MM.1S (cell line): ENCODE measurements around the gene ZNF384.

ENCODE experiments used
- DNase-seq: peaks from one replicate; pipeline ENCODE4 v3.0.0-alpha.2; 2015
- H2AFZ ChIP-seq: fragments of 300-600 bp; sonication (generic); 2 replicates; pipeline ENCODE4 v1.6.0; 2016; ENCODE audit warnings: antibody characterized with exemption, low read length
- H3F3A ChIP-seq: fragments of 300-600 bp; sonication (generic); 2 replicates; pipeline ENCODE4 v1.6.1; 2016; ENCODE audit warnings: mild to moderate bottlenecking, antibody characterized with exemption, low read length, moderate library complexity, mixed read lengths; ENCODE audit not compliant: insufficient read depth
- H3K27ac ChIP-seq: fragments of 300-600 bp; sonication (generic); 2 replicates; pipeline ENCODE4 v1.5.1; 2016; ENCODE audit warnings: mild to moderate bottlenecking, low read length
- H3K27me3 ChIP-seq: fragments of 300-600 bp; sonication (generic); replicated peaks from 2 replicates; pipeline ENCODE4 v1.6.0; 2016; ENCODE audit warnings: low read length; ENCODE audit not compliant: insufficient read depth
- H3K36me3 ChIP-seq: fragments of 300-600 bp; sonication (generic); replicated peaks from 2 replicates; pipeline ENCODE4 v1.6.1; 2016; ENCODE audit warnings: mild to moderate bottlenecking, low read length, mixed read lengths; ENCODE audit not compliant: insufficient read depth
- H3K4me1 ChIP-seq: fragments of 300-600 bp; sonication (generic); 2 replicates; pipeline ENCODE4 v1.6.1; 2016; ENCODE audit warnings: low read length, mixed read lengths
- H3K4me2 ChIP-seq: fragments of 300-600 bp; sonication (generic); 2 replicates; pipeline ENCODE4 v1.6.0; 2016; ENCODE audit warnings: low read depth, low read length
- H3K4me3 ChIP-seq: fragments of 300-600 bp; sonication (generic); 2 replicates; pipeline ENCODE4 v1.5.1; 2016; ENCODE audit warnings: low read length, mixed read lengths
- H3K79me2 ChIP-seq: fragments of 300-600 bp; sonication (generic); 2 replicates; pipeline ENCODE4 v1.6.1; 2016; ENCODE audit warnings: mixed run types, low read length, mixed read lengths
- H3K9ac ChIP-seq: fragments of 300-600 bp; sonication (generic); 2 replicates; pipeline ENCODE4 v1.6.1; 2016; ENCODE audit warnings: low read length, mixed read lengths
- H3K9me2 ChIP-seq: fragments of 300-600 bp; sonication (generic); replicated peaks from 2 replicates; pipeline ENCODE4 v1.6.1; 2016; ENCODE audit warnings: mild to moderate bottlenecking, low read length, mixed read lengths; ENCODE audit not compliant: insufficient read depth
- H3K9me3 ChIP-seq: fragments of 300-600 bp; sonication (generic); replicated peaks from 2 replicates; pipeline ENCODE4 v1.6.1; 2016; ENCODE audit warnings: mild to moderate bottlenecking, low read length, mixed read lengths; ENCODE audit not compliant: insufficient read depth
- H4K20me1 ChIP-seq: fragments of 300-600 bp; sonication (generic); 2 replicates; pipeline ENCODE4 v1.6.1; 2016; ENCODE audit warnings: mild to moderate bottlenecking, low read length, moderate library complexity, mixed read lengths; ENCODE audit not compliant: insufficient read depth
- CTCF ChIP-seq: fragments of 300-600 bp; sonication (generic); IDR thresholded peaks from 2 replicates; pipeline ENCODE4 v1.5.1; 2016; ENCODE audit warnings: antibody characterized with exemption, low read length, mixed read lengths
- EZH2 ChIP-seq: fragments of 300-600 bp; sonication (generic); optimal IDR thresholded peaks from 2 replicates; pipeline ENCODE3; 2017; ENCODE audit warnings: low read depth, mild to moderate bottlenecking, antibody characterized with exemption, low read length, mixed read lengths
- EZH2phosphoT487 ChIP-seq: fragments of 300-600 bp; sonication (generic); IDR thresholded peaks from 2 replicates; pipeline ENCODE4 v1.6.1; 2018; ENCODE audit warnings: antibody characterized with exemption, low read length

The ZNF384 gene

DNA sequence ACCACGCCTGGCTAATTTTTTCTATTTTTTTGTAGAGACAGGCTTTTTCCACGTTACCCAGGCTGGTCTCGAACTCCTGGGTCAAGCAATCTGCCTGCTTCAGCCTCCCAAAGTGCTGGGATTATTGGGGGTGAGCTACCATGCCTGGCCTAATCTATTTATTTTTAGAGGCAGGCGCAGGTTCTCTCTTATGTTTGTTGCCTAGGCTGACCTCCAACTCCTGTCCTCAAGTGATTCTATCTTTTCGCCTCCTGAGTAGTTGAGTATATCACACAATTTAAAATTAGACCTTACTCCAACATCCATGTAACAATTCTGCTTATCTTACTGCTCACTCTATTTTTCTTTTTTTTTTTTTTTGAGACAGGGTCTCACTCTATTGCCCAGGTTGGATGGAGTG, 35.2 kb downstream of the ZNF384 start:
- no peak overlapping the region for H3K9ac ChIP-seq
- H2AFZ ChIP-seq: no peak overlapping the region
- no peak overlapping the region for H3K4me2 ChIP-seq

DNA sequence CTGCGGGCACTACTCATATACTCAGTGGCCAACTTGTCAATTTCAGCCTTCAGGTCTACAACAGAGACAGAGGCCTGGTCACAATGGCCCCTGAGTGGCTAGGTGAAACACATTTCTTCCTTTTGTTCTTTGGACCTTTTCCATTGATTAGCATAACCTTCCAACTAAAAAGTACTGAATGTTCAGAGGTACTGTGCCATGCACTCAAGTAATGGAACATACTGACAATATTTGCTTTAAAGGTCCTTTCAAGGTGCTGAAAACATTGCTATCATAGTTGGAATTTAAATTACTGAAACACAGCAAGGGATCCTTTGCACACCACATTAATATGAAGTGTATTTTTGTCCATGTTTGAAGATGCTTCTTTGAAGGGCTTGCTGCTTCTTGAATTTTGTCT, 35.8 kb downstream of the ZNF384 start:
- no peaks in the 10 kb centered on the region for H3K9me2 ChIP-seq
- TF ChIP-seq CTCF (no peak), EZH2phosphoT487 (no peak), EZH2 (no peak)
- no peak overlapping the region for H3K9ac ChIP-seq
- H3K4me2 ChIP-seq: no peak overlapping the region
- H3K36me3 ChIP-seq: no peaks in the 10 kb centered on the region
- H4K20me1 ChIP-seq: no peaks in the 10 kb centered on the region
- no peak overlapping the region for H3K4me3 ChIP-seq
- DNase-seq: no peak
- H3K9me3 ChIP-seq: no peaks in the 10 kb centered on the region
- H2AFZ ChIP-seq: no peak overlapping the region
- no peaks in the 10 kb centered on the region for H3K79me2 ChIP-seq
- no peaks in the 10 kb centered on the region for H3K4me1 ChIP-seq
- H3F3A ChIP-seq: no peaks in the 10 kb centered on the region
- no peaks in the 10 kb centered on the region for H3K27me3 ChIP-seq
- H3K27ac ChIP-seq: no peak overlapping the region

More for the DNA sequence above, 35.2 kb downstream of the ZNF384 start:
- H3K9me3 ChIP-seq: no peaks in the 10 kb centered on the region
- H3K79me2 ChIP-seq: no peaks in the 10 kb centered on the region
- no peaks in the 10 kb centered on the region for H4K20me1 ChIP-seq
- H3K36me3 ChIP-seq: no peaks in the 10 kb centered on the region
- DNase-seq: no peak
- no peaks in the 10 kb centered on the region for H3K27me3 ChIP-seq
- TF ChIP-seq EZH2phosphoT487 (no peak), EZH2 (no peak), CTCF (no peak)
- H3K9me2 ChIP-seq: no peaks in the 10 kb centered on the region
- H3K4me1 ChIP-seq: no peaks in the 10 kb centered on the region
- no peaks in the 10 kb centered on the region for H3F3A ChIP-seq
- H3K27ac ChIP-seq: no peak overlapping the region
- no peak overlapping the region for H3K4me3 ChIP-seq

- H3K9me2 ChIP-seq: no peaks in the 10 kb centered on the region
- no peak for DNase-seq
- H3K79me2 ChIP-seq: no peaks in the 10 kb centered on the region
- no peak overlapping the region for H3K4me3 ChIP-seq
- TF ChIP-seq CTCF (no peak), EZH2 (no peak), EZH2phosphoT487 (no peak)
- H3K27ac ChIP-seq: no peak overlapping the region
- no peak overlapping the region for H3K4me2 ChIP-seq
- H3F3A ChIP-seq: no peaks in the 10 kb centered on the region
- H3K9me3 ChIP-seq: no peaks in the 10 kb centered on the region
- no peaks in the 10 kb centered on the region for H3K36me3 ChIP-seq
- H4K20me1 ChIP-seq: no peaks in the 10 kb centered on the region
- H3K27me3 ChIP-seq: no peaks in the 10 kb centered on the region
- H3K9ac ChIP-seq: no peak overlapping the region
- H2AFZ ChIP-seq: no peak overlapping the region
- no peaks in the 10 kb centered on the region for H3K4me1 ChIP-seq
Observed at GRCh38 chr12:6652391-6652790, 36.8 kb downstream of the ZNF384 start.
